Chondrocyte (in vitro differentiated cells): ENCODE measurements around the gene TMEM267. TPM values are rescaled to one million over a fixed set of nuclear protein-coding genes. Genes with fewer than 3 reads are reported as not detected.
"Not testable (repeated sequence)": the region's sequence is repeated elsewhere in the genome, so short reads cannot be mapped to it uniquely, and the experiment has no call there.

Experiments
- DNase-seq: peaks from one replicate; pipeline ENCODE4 v3.0.0; 2021; ENCODE audit warnings: mixed read lengths, low spot score
- H3K27ac Mint-ChIP-seq: one replicate; pipeline ENCODE4 v1.8.0; 2021; ENCODE audit warnings: mild to moderate bottlenecking, moderate library complexity, mixed read lengths; ENCODE audit not compliant: unreplicated experiment
- H3K27me3 Mint-ChIP-seq: 2 replicates; pipeline ENCODE4 v1.8.0; 2021; ENCODE audit warnings: low read depth, mixed read lengths
- H3K36me3 Mint-ChIP-seq: 2 replicates; pipeline ENCODE4 v1.8.0; 2021; ENCODE audit warnings: low read depth, mixed read lengths
- H3K4me1 Mint-ChIP-seq: 2 replicates; pipeline ENCODE4 v1.8.0; 2021; ENCODE audit warnings: low read depth, mild to moderate bottlenecking, mixed read lengths
- H3K4me3 Mint-ChIP-seq: one replicate; pipeline ENCODE4 v1.8.0; 2021; ENCODE audit warnings: mild to moderate bottlenecking, moderate library complexity, mixed read lengths; ENCODE audit not compliant: unreplicated experiment
- H3K9me3 Mint-ChIP-seq: 2 replicates; pipeline ENCODE4 v1.8.0; 2021; ENCODE audit warnings: low read depth, mixed read lengths
- CTCF ChIP-seq: fragments of 200-600 bp; sonication (generic); IDR thresholded peaks from 2 replicates; pipeline ENCODE4 v1.5.0; 2021; ENCODE audit warnings: antibody characterized with exemption, mild to moderate bottlenecking, moderate library complexity
- total RNA-seq: library from RNA; stranded (reverse); gene quantifications from 3 replicates; pipeline ENCODE4 v1.2.1, GENCODE V29; 2021

TMEM267 gene
- total RNA-seq, 1 donor from 2014 or later, result 32.3 TPM

DNA sequence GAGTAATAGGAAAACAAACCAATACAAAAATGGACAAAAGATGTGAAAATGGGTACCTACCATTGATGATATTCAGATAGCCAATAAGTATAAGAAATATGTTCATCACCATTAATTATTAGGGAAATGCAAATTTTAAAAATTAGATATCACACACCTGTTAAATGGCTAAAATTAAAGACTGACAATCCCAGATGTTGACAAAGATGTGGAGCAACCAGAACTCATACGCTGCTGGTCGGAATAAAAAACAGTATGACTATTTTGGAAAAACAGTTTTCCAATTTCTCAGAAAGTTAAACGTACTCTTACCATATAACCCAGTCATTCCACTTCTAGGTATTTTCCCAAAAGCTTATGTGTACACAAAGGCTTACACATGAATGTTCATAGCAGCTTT lies 27.1 kb downstream of the TMEM267 start:
- TF ChIP-seq CTCF, result no peak
- Mint-ChIP-seq H3K9me3 (peaks cover 15% of the 10 kb centered on the region), H3K27ac (no peak overlapping the region), H3K36me3 (peaks cover 33% of the 10 kb centered on the region), H3K4me1 (no peaks in the 10 kb centered on the region), H3K27me3 (no peaks in the 10 kb centered on the region), H3K4me3 (no peak overlapping the region)
- DNase-seq, result no peak

- peaks cover 48% of the 10 kb centered on the region for H3K9me3 Mint-ChIP-seq
- H3K27ac Mint-ChIP-seq, H3K4me3 Mint-ChIP-seq, DNase-seq, H3K4me1 Mint-ChIP-seq, H3K27me3 Mint-ChIP-seq: not testable (repeated sequence)
- H3K36me3 Mint-ChIP-seq, result peaks cover 35% of the 10 kb centered on the region
Measured at GRCh38 chr5:43441575-43441974, 42.1 kb downstream of the TMEM267 start.

GRCh38 chr5:43437062-43437660 lies 46.5 kb downstream of the TMEM267 start:
- peaks cover 32% of the 10 kb centered on the region for H3K9me3 Mint-ChIP-seq
- no peak overlapping the region for H3K27ac Mint-ChIP-seq
- no peak overlapping the region for H3K4me3 Mint-ChIP-seq
- no peak for DNase-seq
- H3K36me3 Mint-ChIP-seq, result peaks cover 15% of the 10 kb centered on the region
- no peak for TF ChIP-seq CTCF
- H3K4me1 Mint-ChIP-seq, result peaks cover 18% of the 10 kb centered on the region
- no peaks in the 10 kb centered on the region for H3K27me3 Mint-ChIP-seq

GRCh38 chr5:43433382-43433781 lies 50.3 kb downstream of the TMEM267 start:
- TF ChIP-seq CTCF, result no peak
- Mint-ChIP-seq H3K4me1 (peaks cover 48% of the 10 kb centered on the region), H3K4me3 (no peak overlapping the region), H3K27me3 (no peaks in the 10 kb centered on the region), H3K27ac (peak overlapping the region; percentile 25), H3K36me3 (peaks cover 2% of the 10 kb centered on the region), H3K9me3 (peaks cover 14% of the 10 kb centered on the region)
- no peak for DNase-seq

GRCh38 chr5:43432486-43433375 lies 50.9 kb downstream of the TMEM267 start:
- H3K9me3 Mint-ChIP-seq, result peaks cover 8% of the 10 kb centered on the region
- no peak overlapping the region for H3K4me3 Mint-ChIP-seq
- H3K4me1 Mint-ChIP-seq, result peaks cover 54% of the 10 kb centered on the region
- no peaks in the 10 kb centered on the region for H3K36me3 Mint-ChIP-seq
- H3K27me3 Mint-ChIP-seq, result no peaks in the 10 kb centered on the region
- peak overlapping the region; percentile 76 for H3K27ac Mint-ChIP-seq
- TF ChIP-seq CTCF, result no peak
- DNase-seq, result no peak
